Measurements from ENCODE around the gene EFCAB14. TPM values are rescaled to one million over a fixed set of nuclear protein-coding genes. Genes with fewer than 3 reads are reported as not detected.
"Not testable (repeated sequence)": the region's sequence is repeated elsewhere in the genome, so short reads cannot be mapped to it uniquely, and the experiment has no call there.

The EFCAB14 gene
- total RNA-seq, 1 donor from 2014 or later = 79.8 TPM

DNA sequence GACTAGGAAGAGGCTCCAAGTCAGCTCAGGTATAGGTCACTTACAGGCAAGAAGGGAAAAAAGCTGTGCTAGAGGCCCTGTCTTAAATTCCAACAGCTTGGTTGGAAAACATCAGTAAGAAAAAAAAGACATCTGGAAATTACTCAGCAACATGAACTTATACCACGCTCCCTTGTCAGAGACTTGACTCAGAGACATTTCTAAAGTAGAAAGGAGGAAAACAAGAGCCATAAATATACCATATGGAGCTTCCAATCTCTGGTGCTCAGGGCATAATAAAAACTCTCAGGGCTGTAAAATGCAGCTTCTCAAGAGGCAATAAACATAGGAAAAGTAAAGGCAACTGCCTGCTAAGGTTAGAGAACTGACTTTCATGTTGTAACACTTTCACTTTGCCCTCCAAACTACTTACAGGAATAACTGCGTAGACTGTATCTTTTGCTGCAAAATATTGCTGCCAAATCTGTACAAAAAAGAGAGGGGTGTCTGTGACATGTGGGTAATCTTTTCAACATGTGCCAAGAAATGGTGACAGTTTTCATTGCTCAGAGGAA is 65.4 kb downstream of the EFCAB14 start:
- peaks cover 9% of the 10 kb centered on the region for H3K9me3 Mint-ChIP-seq
- H3K4me3 Mint-ChIP-seq = no peak overlapping the region
- intact Hi-C loops (cut with micrococcal nuclease) = no loop called here
- ChIA-PET CTCF (no interaction called here), POLR2A (no interaction called here)
- no peaks in the 10 kb centered on the region for H3K27me3 Mint-ChIP-seq
- H3K27ac Mint-ChIP-seq = no peak overlapping the region
- DNase-seq = no peak
- no peaks in the 10 kb centered on the region for H3K4me1 Mint-ChIP-seq
- ATAC-seq (ENCODE audit: low read depth) = no peak
- H3K36me3 Mint-ChIP-seq (ENCODE audit: low read depth) = peaks cover 78% of the 10 kb centered on the region
- TF ChIP-seq, protein P1, sequence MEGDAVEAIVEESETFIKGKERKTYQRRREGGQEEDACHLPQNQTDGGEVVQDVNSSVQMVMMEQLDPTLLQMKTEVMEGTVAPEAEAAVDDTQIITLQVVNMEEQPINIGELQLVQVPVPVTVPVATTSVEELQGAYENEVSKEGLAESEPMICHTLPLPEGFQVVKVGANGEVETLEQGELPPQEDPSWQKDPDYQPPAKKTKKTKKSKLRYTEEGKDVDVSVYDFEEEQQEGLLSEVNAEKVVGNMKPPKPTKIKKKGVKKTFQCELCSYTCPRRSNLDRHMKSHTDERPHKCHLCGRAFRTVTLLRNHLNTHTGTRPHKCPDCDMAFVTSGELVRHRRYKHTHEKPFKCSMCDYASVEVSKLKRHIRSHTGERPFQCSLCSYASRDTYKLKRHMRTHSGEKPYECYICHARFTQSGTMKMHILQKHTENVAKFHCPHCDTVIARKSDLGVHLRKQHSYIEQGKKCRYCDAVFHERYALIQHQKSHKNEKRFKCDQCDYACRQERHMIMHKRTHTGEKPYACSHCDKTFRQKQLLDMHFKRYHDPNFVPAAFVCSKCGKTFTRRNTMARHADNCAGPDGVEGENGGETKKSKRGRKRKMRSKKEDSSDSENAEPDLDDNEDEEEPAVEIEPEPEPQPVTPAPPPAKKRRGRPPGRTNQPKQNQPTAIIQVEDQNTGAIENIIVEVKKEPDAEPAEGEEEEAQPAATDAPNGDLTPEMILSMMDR (IDR thresholded peaks at IDR 0.05) = no peak

DNA sequence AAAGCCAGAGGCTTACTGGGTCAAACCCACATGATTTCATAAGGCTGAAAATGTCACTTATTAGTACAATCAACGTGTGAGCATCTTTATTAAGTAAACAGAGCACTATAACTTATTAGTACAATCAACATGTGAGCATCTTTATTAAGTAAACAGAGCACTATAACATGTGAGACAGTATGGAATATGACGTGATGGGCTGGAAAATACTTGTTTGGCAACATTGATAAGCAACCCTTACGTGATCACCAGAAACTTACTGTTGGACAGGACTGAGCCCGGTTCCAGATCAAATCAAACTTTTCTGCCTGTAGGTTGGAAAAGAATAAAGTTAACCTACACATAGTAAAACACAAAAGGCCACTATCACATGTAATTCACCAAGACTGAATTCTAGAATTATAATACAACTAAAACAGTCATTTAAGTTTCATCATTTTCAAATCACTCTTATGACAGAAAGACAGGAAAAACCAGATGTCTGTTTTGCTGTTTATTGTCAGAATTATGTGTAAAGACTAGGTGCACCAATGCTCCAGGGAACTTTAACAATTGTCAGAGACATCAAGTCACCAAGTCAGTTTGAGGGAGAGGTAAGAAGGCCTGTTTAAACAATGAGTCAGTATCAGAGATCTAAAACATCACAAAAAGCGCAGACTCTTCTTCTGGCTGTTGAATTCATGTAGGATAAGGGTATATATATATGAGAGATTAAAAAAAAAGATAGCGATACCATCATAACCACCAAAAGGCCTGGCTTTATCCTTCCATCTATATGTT is 66.4 kb downstream of the EFCAB14 start:
- DNase-seq (no peak), ATAC-seq (ENCODE audit: low read depth) (no peak)
- Mint-ChIP-seq H3K27me3 (no peaks in the 10 kb centered on the region), H3K27ac (no peak overlapping the region), H3K4me1 (no peaks in the 10 kb centered on the region), H3K4me3 (no peak overlapping the region), H3K36me3 (ENCODE audit: low read depth) (peaks cover 71% of the 10 kb centered on the region), H3K9me3 (peaks cover 9% of the 10 kb centered on the region)
- TF ChIP-seq, protein P1 (IDR thresholded peaks at IDR 0.05) = no peak
- CTCF ChIA-PET = no interaction called here
- POLR2A ChIA-PET = interaction anchor here (0.7 kb wide), 1 partner anchor 51 kb away, joined by 7 read pairs; no protein-coding TSS in a partner anchor
- intact Hi-C loops (cut with micrococcal nuclease) = no loop called here

DNA sequence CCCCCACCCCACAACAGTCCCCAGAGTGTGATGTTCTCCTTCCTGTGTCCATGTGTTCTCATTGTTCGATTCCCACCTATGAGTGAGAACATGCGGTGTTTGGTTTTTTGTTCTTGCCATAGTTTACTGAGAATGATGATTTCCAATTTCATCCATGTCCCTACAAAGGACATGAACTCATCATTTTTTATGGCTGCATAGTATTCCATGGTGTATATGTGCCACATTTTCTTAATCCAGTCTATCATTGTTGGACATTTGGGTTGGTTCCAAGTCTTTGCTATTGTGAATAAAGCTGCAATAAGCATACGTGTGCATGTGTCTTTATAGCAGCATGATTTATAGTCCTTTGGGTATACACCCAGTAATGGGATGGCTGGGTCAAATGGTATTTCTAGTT is 67.8 kb downstream of the EFCAB14 start:
- H3K9me3 Mint-ChIP-seq; H3K27me3 Mint-ChIP-seq; CTCF ChIA-PET; H3K27ac Mint-ChIP-seq; H3K4me3 Mint-ChIP-seq; ATAC-seq (ENCODE audit: low read depth); POLR2A ChIA-PET; H3K4me1 Mint-ChIP-seq; intact Hi-C loops (cut with micrococcal nuclease); DNase-seq: not testable (repeated sequence)
- peaks cover 70% of the 10 kb centered on the region for H3K36me3 Mint-ChIP-seq (ENCODE audit: low read depth)

DNA sequence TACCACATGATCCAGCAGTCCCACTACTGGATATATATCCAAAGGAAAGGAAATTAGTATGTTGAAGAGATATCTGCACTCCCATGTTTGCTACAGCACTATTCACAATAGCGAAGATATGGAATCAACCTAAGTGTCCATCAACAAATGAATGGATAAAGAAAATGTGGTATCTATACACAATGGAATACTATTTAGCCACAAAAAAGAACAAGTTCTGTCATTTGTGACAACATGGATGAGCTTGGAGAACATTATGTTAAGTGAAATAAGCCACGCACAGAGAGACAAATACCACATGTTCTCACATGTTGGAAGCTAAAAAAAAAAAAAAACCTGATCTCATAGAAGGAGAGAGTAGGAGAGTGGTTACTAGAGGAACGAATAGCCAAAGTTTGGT is 68.4 kb downstream of the EFCAB14 start:
- no peak overlapping the region for H3K27ac Mint-ChIP-seq
- no peak for DNase-seq
- no peaks in the 10 kb centered on the region for H3K27me3 Mint-ChIP-seq
- peaks cover 9% of the 10 kb centered on the region for H3K9me3 Mint-ChIP-seq
- TF ChIP-seq, protein P1 (IDR thresholded peaks at IDR 0.05) = no peak
- no peak for ATAC-seq (ENCODE audit: low read depth)
- ChIA-PET POLR2A (no interaction called here), CTCF (no interaction called here)
- no peak overlapping the region for H3K4me3 Mint-ChIP-seq
- intact Hi-C loops (cut with micrococcal nuclease) = no loop called here
- peaks cover 63% of the 10 kb centered on the region for H3K36me3 Mint-ChIP-seq (ENCODE audit: low read depth)
- H3K4me1 Mint-ChIP-seq = no peaks in the 10 kb centered on the region

DNA sequence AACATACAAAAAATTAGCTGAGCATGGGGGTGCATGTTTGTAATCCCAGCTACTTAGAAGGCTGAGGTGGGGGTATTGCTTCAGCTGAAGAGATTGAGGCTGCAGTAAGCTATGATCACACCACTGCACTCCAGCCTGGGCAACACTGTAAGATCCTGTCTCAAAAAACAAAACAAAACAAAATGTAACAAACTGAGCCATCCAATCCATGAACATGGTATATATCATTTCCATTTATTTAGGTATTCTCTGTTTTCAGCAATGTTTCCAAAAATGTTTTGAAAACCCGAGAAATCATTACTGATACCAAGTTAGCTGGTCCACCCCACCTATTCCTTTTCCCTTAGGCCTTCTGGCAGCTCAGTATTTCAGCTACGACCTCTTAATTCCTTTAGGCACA is 69.2 kb downstream of the EFCAB14 start:
- Mint-ChIP-seq H3K4me3 (no peak overlapping the region), H3K36me3 (ENCODE audit: low read depth) (peaks cover 57% of the 10 kb centered on the region), H3K9me3 (peaks cover 7% of the 10 kb centered on the region), H3K27me3 (no peaks in the 10 kb centered on the region), H3K27ac (no peak overlapping the region), H3K4me1 (no peaks in the 10 kb centered on the region)
- ChIA-PET CTCF (no interaction called here), POLR2A (no interaction called here)
- no peak for DNase-seq
- TF ChIP-seq, protein P1 (IDR thresholded peaks at IDR 0.05) = no peak
- no peak for ATAC-seq (ENCODE audit: low read depth)
- intact Hi-C loops (cut with micrococcal nuclease) = no loop called here
